Heart left ventricle (tissue), 16 donors: ENCODE results near the gene TOR1B. TPM values are rescaled to one million over a fixed set of nuclear protein-coding genes. Genes with fewer than 3 reads are reported as not detected.

Source experiments
- ATAC-seq, 4 donors: fragments of 200-7000 bp; cut with Tn5 transposase; one replicate each; pipeline ENCODE4 v1.9.1; 2020 to 2022; ENCODE audit warnings: moderate library complexity in 4 of 4, mild to moderate bottlenecking in 3 of 4, moderate number of reproducible peaks in 1 of 4
- DNase-seq, 5 donors: peaks; one replicate each; pipeline ENCODE4 v3.0.0-alpha.2; 2020
- H3K27ac ChIP-seq, 12 donors: fragments of 200-600 bp; sonication (generic) in 4 of 12; one replicate each; pipeline versions ENCODE4 v1.5.0 to v1.8.0; 2016 to 2022; ENCODE audit warnings: mild to moderate bottlenecking in 2 of 12
- H3K27me3 ChIP-seq, 9 donors: fragments of 200-600 bp; sonication (generic) in 2 of 9; one replicate each; pipeline versions ENCODE4 v1.5.1 to v1.8.0; 2016 to 2022; ENCODE audit warnings: mild to moderate bottlenecking in 3 of 9
- H3K36me3 ChIP-seq, 9 donors: fragments of 200-600 bp; sonication (generic) in 2 of 9; one replicate each; pipeline versions ENCODE4 v1.5.0 to v1.8.0; 2018 to 2022; ENCODE audit warnings: mild to moderate bottlenecking in 2 of 9
- H3K4me1 ChIP-seq, 12 donors: fragments of 200-600 bp; sonication (generic) in 4 of 12; one replicate each; pipeline versions ENCODE4 v1.5.0 to v1.8.0; 2016 to 2022; ENCODE audit warnings: mild to moderate bottlenecking in 3 of 12
- H3K4me3 ChIP-seq, 12 donors: fragments of 200-600 bp; sonication (generic) in 4 of 12; one replicate each; pipeline versions ENCODE4 v1.5.0 to v1.8.0; 2017 to 2022; ENCODE audit warnings: mild to moderate bottlenecking in 9 of 12, moderate library complexity in 4 of 12
- H3K9me3 ChIP-seq, 12 donors: fragments of 200-600 bp; sonication (generic) in 4 of 12; one replicate each; pipeline versions ENCODE4 v1.5.0 to v1.8.0; 2016 to 2022; ENCODE audit warnings: mild to moderate bottlenecking in 1 of 12
- POLR2A ChIP-seq, 2 donors: fragments of 450-650 bp; IDR thresholded peaks; one replicate each; pipeline ENCODE4 v1.6.1; 2017; ENCODE audit warnings: antibody characterized with exemption in 2 of 2, mild to moderate bottlenecking in 2 of 2, moderate library complexity in 2 of 2
- WGBS, 4 donors: extraction: QIAGEN DNeasy Blood & Tissue Kit in 2 of 4; methylation state at CpG; one replicate each; pipeline versions ENCODE4 v1.1.5 to v1.1.7; 2013 to 2018; 5-methylcytosine and 5-hydroxymethylcytosine counted together
- intact Hi-C, 10 donors: fragments of 100-400 bp; cut with DNase I; formaldehyde crosslinking; loops; one replicate each; pipeline versions ENCODE4 v1.11.1 to v1.14.2; 2022
- polyA plus RNA-seq, 2 donors: library from polyadenylated mRNA; stranded (reverse); fragments of 200-250 nt; gene quantifications; one replicate each; pipeline ENCODE4 v1.2.3, GENCODE V29; 2013
- total RNA-seq, 9 donors: library from RNA; depleted of rRNA in 2 of 9; stranded (reverse); fragments of >200 nt in 2 of 9; fragmentation: NEBNext Ultra II Directional in 3 of 9; extraction: Animal tissue kit (Norgen Biotek cat#: 25700) in 3 of 9; gene quantifications; one replicate each; pipeline versions ENCODE4 v1.1.0 to v1.2.4, GENCODE V29; 2016 to 2023
- TF ChIP-seq, protein P1 (sequence below), 12 donors: fragments of 200-600 bp; sonication (generic) in 4 of 12; IDR thresholded peaks; one replicate each; pipeline versions ENCODE4 v1.5.0 to v1.8.0; 2018 to 2022; ENCODE audit warnings: antibody characterized with exemption in 12 of 12, mild to moderate bottlenecking in 5 of 12
- donor health status: ischemic (EF 13 %, LVEDD 7.1; RV severe dilation, severe dysfunction).
- donor health status: healthy with polysubstance abuse.
- donor health status: DM: no; HTN: yes; CAD: no.
- donor health status: DM: no; HTN: no; CAD: no.
- donor health status: ischemic (EF 25% LVEDD 6.9; RV normal size, moderate dysfunction).
- donor health status: ischemic (EF 25% LVEDD 5.7; RV mildly dilated, moderate dysfunction).
- donor health status: healthy.
- donor health status: DM: yes; HTN: yes; CAD: no.
- donor health status: ischemic (EF 35%, LVEDD 5.7; RV mildly dilated, moderate dysfunction).
- donor health status: nonischemic (EF 11% LVEDD 7.7; RV severe dilation, severe dysfunction).
- donor health status: DM: yes; HTN: yes; CAD: no.
- donor health status: PGD.
- donor health status: ischemic (EF 29% LVEDD 5.4; RV normal size, mild dysfunction).
- donor health status: nonischemic (EF 23%, LVEDD 6.1; RV moderate dilation, normal function).

TOR1B gene
- total and polyA plus RNA-seq, 11 donors = 7.3 to 20.7 (median 13.0) TPM

GRCh38 chr9:129776938-129777768 is 25.8 kb upstream of the TOR1B start:
- WGBS, 4 donors = 11 to 26% (median 20%) methylated on average over 12 to 16 of the region's 16 CpGs
- H3K36me3 ChIP-seq = no peaks in the 10 kb centered on the region
- intact Hi-C loops = loop anchor here in 1 of 10 donors (5.0 kb wide), 1 partner anchor 640 kb away; no protein-coding TSS in a partner anchor
- TF ChIP-seq POLR2A (IDR thresholded peaks at IDR 0.05) = no peak
- TF ChIP-seq, protein P1, sequence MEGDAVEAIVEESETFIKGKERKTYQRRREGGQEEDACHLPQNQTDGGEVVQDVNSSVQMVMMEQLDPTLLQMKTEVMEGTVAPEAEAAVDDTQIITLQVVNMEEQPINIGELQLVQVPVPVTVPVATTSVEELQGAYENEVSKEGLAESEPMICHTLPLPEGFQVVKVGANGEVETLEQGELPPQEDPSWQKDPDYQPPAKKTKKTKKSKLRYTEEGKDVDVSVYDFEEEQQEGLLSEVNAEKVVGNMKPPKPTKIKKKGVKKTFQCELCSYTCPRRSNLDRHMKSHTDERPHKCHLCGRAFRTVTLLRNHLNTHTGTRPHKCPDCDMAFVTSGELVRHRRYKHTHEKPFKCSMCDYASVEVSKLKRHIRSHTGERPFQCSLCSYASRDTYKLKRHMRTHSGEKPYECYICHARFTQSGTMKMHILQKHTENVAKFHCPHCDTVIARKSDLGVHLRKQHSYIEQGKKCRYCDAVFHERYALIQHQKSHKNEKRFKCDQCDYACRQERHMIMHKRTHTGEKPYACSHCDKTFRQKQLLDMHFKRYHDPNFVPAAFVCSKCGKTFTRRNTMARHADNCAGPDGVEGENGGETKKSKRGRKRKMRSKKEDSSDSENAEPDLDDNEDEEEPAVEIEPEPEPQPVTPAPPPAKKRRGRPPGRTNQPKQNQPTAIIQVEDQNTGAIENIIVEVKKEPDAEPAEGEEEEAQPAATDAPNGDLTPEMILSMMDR (IDR thresholded peaks at IDR 0.05) = no peak
- ATAC-seq = peak; percentile 87 to 99 (median 97)
- no peaks in the 10 kb centered on the region for H3K27me3 ChIP-seq
- H3K4me1 ChIP-seq = peaks cover 0 to 34% (median 14%) of the 10 kb centered on the region in 12 donors
- peak overlapping the region in 7 of 12 donors; percentile 0 to 32 (median 15) for H3K4me3 ChIP-seq
- peak; percentile 91 to 97 (median 95) for DNase-seq
- H3K9me3 ChIP-seq = no peaks in the 10 kb centered on the region
- peak overlapping the region in 11 of 12 donors; percentile 12 to 78 (median 62) for H3K27ac ChIP-seq

GRCh38 chr9:129777769-129778130 is 25.2 kb upstream of the TOR1B start:
- WGBS, 4 donors = 61 to 68% (median 67%) methylated on average over 11 of the region's 11 CpGs
- Histone ChIP-seq H3K9me3 (no peaks in the 10 kb centered on the region), H3K36me3 (no peaks in the 10 kb centered on the region), H3K27me3 (no peaks in the 10 kb centered on the region), H3K4me1 (peaks cover 0 to 34% (median 14%) of the 10 kb centered on the region in 12 donors), H3K4me3 (peak overlapping the region in 4 of 12 donors; percentile 0 to 32 (median 22)), H3K27ac (peak overlapping the region in 11 of 12 donors; percentile 12 to 78 (median 61))
- intact Hi-C loops = loop anchor here in 1 of 10 donors (5.0 kb wide), 1 partner anchor 640 kb away; no protein-coding TSS in a partner anchor
- no peak for ATAC-seq
- TF ChIP-seq, protein P1 (IDR thresholded peaks at IDR 0.05) = no peak
- no peak for TF ChIP-seq POLR2A (IDR thresholded peaks at IDR 0.05)
- DNase-seq = no peak

DNA sequence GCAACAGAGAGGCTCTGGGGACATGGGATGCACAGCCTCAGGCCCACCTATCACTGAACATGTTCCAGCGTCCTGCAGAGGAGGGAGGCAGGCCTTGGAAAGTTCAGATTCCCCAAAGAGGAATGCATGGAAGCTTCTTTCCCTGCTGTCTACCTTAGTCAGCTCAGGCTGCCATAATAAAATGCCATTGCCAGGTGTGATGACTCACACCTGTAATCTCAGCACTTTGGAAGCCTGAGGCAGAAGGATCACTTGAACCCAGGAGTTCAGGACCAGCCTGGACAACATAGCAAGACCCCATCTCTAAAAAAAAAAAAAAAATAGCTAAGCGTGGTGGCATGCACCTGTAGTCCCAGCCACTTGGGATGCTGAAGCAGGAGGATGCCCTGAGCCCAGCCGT is 24.5 kb upstream of the TOR1B start:
- intact Hi-C loops = loop anchor here in 1 of 10 donors (5.0 kb wide), 1 partner anchor 641 kb away; no protein-coding TSS in a partner anchor
- H3K27me3 ChIP-seq = no peaks in the 10 kb centered on the region
- H3K9me3 ChIP-seq = no peaks in the 10 kb centered on the region
- TF ChIP-seq, protein P1 (IDR thresholded peaks at IDR 0.05) = no peak
- TF ChIP-seq POLR2A (IDR thresholded peaks at IDR 0.05) = no peak
- no peak overlapping the region for H3K4me3 ChIP-seq
- no peak overlapping the region for H3K27ac ChIP-seq
- 74 to 95% (median 89%) methylated on average over 3 of the region's 3 CpGs for WGBS, 4 donors
- no peak for DNase-seq
- ATAC-seq = no peak
- peaks cover 0 to 31% (median 14%) of the 10 kb centered on the region in 12 donors for H3K4me1 ChIP-seq
- no peaks in the 10 kb centered on the region for H3K36me3 ChIP-seq

GRCh38 chr9:129779560-129780190 is 23.3 kb upstream of the TOR1B start:
- WGBS, 4 donors = 90 to 95% (median 91%) methylated on average over 7 of the region's 7 CpGs
- no peaks in the 10 kb centered on the region for H3K9me3 ChIP-seq
- H3K27me3 ChIP-seq = no peaks in the 10 kb centered on the region
- H3K27ac ChIP-seq = no peak overlapping the region
- intact Hi-C loops = loop anchor here in 8 of 10 donors (5.0 kb wide), 3 partner anchors 137 to 647 kb away; partner anchors contain the start of gene ASB6 (in 6 of the 8)
- DNase-seq = no peak
- H3K4me3 ChIP-seq = no peak overlapping the region
- peaks cover 0 to 28% (median 14%) of the 10 kb centered on the region in 12 donors for H3K4me1 ChIP-seq
- no peak for TF ChIP-seq POLR2A (IDR thresholded peaks at IDR 0.05)
- TF ChIP-seq, protein P1 (IDR thresholded peaks at IDR 0.05) = no peak
- ATAC-seq = no peak
- no peaks in the 10 kb centered on the region for H3K36me3 ChIP-seq
